Stimulated activated CD4-positive, alpha-beta T cell treated with anti-CD3 and anti-CD28 coated beads, Interleukin-15, amount 100 ng/mL, for 48 hours (primary cell): ENCODE measurements around the gene SPEF1.

Source experiments
- DNase-seq, 2 donors: peaks; one replicate each; pipeline ENCODE4 v3.0.0-alpha.2; 2020; ENCODE audit warnings: low read depth in 2 of 2

SPEF1 gene

DNA sequence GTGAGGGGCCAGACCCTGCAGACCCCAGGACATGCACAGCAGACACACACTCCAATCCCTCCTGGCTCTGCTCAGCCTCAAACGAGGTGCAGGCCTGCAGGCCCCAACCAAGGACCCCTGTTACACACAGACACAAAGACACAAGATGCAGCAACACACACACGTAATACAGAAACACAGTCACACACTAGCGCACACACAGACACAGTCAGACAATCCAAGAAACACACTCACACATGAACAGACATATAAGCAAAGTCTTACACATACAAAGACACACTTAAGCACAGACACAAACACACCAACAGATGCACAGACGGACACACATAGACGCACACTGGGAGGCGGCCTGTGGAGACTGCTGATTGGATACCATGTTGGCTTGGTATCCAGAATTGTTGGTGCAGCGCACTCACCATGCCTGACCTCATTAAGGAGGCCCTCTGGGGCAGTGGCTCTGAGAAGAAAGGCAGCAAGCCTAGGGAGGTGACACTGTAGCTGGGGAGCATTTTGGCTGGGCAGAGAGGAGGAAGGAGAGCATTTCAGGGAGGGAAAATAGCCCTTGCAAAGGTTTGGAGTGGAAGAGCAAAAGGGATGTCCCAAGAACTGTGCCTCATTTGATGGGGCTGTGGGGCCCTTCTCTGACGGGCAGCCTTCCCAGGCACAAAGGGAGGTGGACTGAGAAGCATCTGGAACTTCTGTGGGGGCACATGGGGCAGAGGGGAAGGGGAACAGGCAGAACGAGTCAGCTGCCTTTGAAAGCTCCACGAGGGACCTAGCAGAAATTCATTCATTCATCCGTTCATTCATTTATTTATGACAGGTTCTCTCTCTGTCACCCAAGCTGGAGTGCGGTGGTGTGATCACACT lies 50.2 kb downstream of the SPEF1 start:
- no peak for DNase-seq

DNA sequence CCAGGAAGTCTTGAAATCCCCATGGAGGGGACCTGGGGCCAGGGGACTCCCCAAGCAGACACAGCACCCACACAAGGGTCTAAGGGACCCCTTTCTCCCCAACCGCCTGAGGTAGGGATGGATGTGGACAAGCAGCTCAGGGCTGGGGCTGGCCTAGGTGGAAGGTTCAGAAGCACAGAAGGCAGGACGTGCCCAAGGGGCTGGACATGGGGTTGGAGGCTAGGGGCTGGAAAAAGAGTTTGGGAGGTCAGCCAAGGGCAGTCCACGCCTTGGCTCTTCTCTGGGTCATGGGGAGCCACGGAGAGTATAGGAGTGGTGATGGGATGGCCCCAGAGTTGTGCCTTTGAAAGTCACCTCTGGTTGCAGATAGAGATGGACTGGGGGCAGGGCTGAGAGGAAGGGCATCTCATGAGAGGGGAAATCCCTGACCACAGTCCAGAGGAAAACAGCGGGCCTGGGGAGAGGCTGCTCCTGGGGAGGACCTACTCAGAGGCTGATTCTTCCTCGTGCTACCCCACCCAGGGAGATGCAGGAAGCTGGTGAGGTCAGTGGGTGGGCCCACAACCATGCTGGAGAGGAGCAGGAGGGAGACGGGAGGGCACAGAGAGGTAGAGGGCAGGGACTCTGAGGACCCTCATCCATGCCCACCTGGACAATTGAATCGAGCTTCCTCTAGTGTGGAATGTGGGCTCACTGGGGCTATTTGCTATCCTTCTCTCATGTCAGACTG lies 51.3 kb downstream of the SPEF1 start:
- DNase-seq = no peak

DNA sequence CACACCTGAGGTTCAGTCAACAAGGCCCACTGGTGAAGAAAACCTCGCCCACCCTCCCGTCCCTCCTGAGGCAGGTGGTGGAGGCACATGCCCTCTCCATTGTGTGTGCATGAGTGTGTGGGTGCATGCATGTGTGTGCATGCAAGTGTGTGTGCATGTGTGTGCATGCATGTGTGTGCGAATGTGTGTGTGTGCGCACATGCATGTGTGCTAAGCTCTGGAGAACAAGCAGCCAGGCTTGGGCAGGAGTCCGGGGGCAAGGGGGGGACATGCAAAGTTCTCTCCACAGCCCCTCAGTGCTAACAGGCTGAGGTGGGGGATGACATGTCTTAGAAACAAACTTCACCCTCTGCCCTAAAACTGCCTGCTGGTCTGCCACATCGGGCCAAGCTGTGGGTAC lies 51.9 kb downstream of the SPEF1 start:
- DNase-seq = no peak

DNA sequence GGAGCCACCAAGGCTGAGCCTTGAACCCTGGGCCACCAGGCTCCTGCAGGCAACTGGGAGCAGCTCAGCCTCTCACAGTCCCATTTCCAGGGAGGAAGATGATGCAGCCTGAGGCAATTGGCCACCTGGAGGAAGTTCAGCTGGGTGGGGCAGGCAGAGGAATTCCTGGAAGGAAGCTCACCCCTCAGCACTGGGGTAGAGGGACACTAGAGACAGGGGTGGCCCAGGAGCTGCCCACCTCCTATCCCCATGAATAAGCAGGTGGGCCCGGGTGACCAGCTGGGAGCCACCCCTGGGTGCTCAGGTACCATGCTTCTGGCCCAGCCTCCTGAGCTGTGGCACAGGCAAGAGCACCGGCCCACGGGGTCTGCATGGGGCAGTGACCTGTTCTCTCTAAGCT lies 52.4 kb downstream of the SPEF1 start:
- DNase-seq = no peak

DNA sequence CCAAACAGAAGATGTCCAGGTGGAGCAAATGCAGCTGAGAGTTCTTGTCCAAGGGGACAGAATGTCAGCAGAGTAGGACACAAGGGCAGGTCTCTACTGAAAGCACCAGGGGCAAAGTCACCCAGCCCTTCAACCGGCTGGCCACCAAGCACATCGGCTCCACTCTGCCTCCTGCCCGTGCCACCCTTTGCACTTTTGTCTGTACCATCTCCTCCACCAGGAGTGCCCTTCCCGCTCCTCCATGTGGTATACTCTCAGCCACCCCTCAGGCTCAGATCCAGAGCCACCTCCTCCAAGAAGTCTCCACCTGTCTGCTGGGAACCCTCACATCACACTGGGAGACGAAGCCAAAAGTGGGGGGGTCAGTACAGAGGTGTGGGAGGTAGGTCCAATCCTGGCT lies 52.9 kb downstream of the SPEF1 start:
- DNase-seq = no peak
